Measurements from ENCODE around the gene MCF2L.
"Not testable (repeated sequence)": the region's sequence is repeated elsewhere in the genome, so short reads cannot be mapped to it uniquely, and the experiment has no call there.

Gene MCF2L

DNA sequence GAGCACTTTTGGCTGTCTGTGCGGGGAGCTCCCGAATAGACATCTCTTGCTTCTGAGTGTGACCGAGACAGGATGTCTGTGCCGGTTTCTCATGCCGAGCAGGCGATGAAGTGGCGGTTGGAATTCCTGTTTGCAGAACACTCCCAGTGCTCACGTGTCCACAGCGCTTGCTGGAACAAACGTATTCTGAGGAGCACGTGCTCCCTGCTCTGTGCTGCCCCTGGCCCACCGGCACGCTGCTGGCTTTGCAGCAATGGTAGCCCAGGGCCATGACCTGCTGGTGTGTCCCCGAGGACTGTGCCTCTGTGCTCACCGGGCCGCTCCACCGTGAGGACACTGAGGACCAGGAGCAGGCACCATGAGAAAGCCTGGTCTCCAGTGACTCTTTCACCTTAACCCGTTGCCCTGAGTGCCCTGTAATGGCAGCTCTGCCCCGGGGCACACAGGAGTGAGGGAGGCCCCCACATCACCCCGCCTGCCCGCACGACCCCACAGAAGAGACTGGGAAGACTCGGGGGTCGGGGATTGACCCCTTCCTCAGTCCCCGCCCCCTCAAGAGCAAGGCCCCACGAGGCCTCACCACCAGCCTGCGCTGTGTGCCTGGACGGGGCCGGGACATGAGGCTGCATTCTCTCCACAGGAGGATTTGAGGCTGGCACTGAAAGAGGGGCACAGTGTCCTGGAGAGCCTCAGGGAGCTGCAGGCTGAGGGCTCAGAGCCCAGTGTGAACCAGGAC, 96.6 kb downstream of the MCF2L start:
- no peak for DNase-seq (ENCODE audit: low read depth)

DNA sequence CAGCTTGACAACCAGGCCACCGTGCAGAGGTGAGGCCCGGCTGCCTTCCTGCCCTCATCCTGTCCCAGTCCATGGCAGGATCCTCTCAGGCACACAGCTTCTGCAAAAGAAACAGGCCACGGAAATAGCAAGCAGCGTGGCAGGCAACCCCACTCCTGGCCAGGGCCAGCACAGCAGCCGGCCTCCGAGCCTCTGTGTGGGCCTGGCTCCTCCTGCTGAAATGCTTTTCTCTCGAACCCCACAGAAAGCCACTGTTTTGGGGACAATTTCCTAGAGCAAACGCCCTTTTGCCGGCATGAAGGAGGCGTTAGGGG, 97.1 kb downstream of the MCF2L start:
- DNase-seq (ENCODE audit: low read depth) = no peak

DNA sequence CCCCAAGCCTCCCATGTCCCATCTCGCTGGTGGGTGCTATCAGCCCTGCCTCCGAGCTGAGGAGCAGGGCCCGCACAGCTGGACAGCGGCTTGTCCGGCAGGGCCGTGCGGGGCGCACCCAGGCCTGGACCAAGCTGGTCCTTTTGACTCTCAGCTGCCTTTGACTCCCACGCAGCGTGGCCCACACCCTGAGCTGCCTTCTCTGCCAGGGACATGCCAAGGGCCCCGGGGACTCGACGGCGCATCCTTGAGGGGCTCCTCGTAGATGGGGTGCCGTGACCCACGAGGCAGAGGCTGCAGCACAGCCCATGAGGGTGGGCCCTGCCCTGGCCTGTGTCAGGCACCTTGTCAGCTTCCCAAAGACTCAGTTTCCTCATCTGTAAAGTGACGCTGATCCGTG, 97.7 kb downstream of the MCF2L start:
- DNase-seq (ENCODE audit: low read depth) = no peak

DNA sequence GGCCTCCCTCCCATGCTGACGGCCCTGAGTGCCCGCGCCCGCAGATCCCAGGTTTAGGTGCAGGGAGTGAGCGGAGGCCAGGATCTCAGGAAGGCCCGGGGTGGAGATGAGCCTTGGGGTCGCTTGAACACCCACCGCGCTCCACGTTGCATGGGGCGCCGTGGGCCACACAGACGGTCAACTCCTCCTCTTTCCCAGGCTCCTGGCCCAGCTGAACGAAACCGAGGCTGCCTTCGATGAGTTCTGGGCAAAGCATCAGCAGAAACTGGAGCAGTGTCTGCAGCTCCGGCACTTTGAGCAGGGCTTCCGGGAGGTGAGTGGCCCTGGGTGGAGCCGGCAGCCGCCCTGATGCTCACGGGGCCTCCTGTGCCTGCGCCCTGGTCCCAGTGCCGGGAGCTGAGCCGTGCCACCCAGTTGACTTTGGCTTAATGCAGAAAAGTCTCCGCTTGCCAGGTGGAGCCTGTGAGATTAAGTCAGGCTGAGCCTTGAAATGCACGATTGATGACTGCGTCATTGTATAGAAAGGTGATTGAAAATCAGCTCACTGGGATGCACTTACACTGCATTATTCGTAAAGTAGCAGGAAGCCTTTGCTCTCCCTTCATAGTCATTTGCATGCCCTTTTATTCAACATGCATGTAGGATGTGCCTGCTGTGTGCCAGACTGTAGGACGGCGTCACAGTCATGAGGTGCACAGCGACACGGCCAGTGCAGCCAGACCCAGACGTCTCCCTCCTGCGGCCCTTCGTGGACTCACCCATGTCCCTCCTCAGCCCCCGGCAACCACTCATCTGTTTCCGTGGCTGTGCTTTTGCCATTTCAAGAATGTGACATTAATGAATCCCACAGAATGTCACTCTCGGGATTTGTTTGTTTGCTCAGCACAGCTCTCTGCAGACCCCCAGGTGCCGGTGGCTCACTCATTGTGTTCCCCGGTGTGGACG, 101.1 kb downstream of the MCF2L start:
- no peak for DNase-seq (ENCODE audit: low read depth)

DNA sequence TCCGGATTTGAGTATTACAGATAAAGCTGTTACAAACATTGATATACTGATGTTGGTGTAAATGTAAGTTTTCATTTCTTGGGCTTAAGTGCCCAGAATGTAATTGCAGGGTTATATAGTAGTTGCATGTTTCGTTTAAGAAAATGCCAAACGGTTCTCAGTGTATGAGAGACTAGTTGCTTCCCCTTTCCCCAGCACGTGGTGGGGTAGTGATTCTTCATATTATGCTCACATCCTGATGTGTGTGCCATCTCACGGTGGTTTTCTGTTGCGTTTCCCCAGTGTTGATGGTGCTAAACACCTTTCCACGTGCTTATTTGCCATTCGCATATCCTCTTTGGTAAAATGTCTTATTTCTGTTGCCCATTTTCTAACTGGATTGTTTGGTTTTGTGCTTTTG, 101.8 kb downstream of the MCF2L start:
- DNase-seq (ENCODE audit: low read depth) = no peak

DNA sequence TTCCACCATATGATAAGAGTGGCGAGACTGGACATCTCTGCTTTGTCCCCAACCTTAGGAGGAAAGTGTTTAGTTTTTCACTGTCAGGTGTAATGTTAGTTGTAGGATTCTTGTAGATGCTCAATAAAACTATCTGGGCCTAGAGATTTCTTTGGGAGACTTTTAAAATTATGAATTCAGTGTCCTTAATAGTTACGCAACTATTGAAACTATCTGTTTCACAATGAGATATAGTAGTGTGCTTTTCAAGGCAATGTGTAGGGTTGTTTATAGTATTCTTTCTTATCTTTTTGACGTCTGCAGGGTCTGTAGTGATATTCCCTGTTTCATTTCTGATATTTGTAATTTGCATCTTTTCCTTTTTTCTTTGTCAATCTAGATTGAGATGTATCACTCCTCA, 103.4 kb downstream of the MCF2L start:
- DNase-seq (ENCODE audit: low read depth) = no peak

DNA sequence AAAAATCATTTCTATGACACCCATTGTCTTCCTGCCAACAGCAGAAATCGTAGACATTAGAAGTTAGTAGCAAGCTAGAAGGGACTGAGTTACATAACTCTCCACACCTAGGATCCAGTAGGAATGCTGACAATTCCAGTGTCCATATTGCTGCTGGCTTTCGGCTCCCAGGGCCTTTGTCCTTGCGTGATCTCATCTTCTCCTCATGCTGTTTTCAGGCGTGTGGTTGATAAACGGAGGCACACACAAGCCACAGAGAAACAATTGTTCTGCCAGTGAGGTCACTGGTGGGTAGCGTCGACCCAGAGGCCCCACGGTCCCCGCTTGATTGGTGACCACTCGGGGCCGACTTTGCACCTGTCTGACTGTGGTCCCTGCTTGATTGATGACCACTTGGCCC, 104.9 kb downstream of the MCF2L start:
- no peak for DNase-seq (ENCODE audit: low read depth)

DNA sequence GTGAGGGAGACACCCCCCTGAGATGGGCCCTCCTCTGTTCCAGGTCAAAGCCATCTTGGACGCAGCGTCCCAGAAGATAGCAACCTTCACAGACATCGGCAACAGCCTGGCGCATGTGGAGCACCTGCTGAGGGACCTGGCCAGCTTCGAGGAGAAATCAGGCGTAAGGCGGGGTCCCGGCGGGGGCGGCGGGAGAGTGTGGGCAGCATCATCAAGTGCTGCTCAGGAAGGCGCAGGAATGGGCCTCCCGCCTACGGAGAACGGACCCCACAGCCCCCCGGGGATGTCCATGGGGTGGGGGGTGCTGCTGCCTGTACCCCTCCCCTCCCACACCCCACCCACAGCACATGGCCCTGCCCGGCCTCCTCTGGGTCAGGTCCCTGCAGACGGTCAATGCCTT, 105.4 kb downstream of the MCF2L start:
- no peak for DNase-seq (ENCODE audit: low read depth)

DNA sequence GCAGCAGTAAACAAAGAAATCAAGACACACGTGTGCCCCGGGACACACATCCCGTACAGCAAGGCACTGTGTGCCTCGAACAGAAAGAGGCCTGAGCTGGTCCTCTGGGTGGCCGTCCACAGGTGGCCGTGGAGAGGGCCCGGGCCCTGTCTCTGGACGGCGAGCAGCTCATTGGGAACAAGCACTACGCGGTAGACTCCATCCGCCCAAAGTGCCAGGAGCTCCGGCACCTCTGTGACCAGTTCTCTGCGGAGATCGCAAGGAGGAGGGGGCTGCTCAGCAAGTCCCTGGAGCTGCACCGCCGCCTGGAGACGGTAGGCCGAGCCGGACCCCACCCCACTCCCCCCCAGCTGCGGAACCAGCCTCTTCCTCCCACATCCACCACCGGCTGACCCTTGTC, 105.9 kb downstream of the MCF2L start:
- no peak for DNase-seq (ENCODE audit: low read depth)

DNA sequence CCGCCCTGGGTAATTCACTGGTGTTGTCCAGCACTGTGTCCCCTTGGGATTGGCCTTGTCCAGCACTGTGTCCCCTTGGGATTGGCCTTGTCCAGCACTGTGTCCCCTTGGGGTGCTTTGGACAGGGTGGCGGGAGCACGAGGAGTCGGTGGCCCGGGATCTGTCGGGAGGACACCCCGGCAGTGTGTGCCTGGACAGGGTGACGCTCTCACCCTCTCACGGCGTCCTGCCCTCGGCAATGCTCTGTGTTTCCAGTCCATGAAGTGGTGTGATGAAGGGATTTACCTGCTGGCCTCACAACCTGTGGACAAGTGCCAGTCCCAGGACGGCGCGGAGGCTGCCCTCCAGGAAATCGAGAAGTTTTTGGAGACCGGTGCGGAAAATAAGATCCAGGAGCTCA, 106.7 kb downstream of the MCF2L start:
- DNase-seq (ENCODE audit: low read depth) = no peak

DNA sequence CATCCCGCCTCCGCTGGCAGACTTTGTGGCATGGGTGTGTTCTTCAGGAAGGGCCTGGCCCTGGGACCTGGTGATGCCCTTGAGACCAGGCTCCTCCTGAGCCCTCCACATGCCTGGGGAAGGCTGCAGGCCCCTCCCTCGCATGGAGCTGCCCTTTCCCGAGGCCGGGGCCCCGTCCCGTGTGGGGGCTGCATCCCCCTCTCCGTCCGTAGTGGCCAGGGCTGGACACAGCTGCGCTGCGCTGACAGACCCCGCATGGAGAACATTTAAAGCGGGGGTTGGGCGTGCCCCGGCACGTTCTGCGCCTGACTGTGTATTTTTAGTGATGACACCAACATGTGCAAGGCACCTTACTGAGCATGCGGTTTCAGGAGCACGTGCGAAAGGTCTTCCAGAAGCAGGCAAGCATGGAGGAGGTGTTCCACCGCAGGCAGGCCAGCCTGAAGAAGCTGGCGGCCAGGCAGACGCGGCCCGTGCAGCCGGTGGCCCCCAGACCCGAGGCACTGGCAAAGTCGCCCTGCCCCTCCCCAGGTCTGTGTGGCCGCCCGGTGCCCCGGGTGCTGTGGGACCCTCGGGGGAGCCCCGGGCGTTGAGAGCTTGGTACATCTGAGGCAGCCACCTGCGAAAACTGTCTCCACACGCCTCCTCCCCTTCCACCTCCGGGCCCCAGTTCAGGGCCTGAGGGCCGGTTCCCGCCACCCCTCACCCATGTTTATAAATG, 107.8 kb downstream of the MCF2L start:
- no peak for DNase-seq (ENCODE audit: low read depth)

DNA sequence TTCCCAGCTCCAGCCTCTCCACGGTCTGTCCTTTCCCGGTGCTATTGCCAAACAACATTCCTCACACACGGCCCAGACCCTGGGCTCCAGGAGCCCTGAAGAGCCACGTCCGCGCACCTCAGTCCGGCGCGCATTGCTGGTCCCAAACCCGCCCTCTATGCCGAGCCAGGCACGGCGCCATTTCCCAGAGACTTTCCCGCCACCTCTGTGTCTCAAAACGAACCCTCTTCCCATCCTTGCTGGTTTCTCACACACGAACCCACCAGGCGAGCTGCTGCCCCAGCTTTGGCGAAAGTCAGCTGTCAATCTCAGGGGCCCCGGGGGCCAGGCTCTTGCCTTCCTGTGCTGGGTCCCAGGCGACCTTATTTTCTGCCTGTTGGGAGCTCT, 108.5 kb downstream of the MCF2L start:
- DNase-seq (ENCODE audit: low read depth) = no peak

DNA sequence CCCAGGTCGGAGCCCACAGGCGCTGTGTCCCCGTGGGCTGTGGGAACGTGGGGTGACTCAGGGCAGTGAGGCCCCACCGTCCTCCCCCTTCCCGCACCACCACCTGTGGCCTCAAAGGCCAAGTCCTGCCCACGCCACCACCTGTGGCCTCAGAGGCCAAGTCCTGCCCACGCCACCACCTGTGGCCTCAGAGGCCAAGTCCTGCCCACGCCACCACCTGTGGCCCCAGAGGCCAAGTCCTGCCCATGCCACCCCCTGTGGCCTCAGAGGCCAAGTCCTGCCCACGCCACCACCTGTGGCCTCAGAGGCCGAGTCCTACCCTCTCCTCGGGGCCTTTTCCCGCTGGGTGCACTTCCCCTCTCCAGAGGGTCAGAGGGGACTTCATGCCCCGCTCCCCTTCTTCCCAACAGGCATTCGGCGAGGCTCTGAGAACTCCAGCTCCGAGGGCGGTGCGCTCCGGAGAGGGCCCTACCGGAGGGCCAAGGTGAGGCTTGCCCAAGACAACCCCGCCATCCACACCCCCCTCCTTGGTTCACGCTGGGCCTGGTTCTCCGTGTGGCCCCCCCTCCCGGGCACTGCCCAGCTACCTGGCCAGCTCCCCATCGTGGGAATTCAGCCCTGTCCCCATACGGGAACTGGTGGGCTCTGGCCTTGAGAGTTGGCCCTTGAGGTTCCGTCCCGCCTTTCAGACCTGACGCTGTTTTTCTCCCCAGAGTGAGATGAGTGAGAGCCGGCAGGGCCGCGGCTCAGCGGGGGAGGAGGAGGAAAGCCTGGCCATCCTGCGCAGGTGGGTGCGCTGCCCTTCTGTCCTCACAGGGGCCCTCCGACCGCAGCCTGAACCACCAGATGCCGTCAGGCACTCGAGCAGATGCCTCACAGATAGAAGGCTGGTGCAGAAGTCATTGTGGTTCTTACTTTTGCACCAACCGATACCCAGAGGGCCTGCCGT, 109.2 kb downstream of the MCF2L start:
- DNase-seq (ENCODE audit: low read depth) = no peak

DNA sequence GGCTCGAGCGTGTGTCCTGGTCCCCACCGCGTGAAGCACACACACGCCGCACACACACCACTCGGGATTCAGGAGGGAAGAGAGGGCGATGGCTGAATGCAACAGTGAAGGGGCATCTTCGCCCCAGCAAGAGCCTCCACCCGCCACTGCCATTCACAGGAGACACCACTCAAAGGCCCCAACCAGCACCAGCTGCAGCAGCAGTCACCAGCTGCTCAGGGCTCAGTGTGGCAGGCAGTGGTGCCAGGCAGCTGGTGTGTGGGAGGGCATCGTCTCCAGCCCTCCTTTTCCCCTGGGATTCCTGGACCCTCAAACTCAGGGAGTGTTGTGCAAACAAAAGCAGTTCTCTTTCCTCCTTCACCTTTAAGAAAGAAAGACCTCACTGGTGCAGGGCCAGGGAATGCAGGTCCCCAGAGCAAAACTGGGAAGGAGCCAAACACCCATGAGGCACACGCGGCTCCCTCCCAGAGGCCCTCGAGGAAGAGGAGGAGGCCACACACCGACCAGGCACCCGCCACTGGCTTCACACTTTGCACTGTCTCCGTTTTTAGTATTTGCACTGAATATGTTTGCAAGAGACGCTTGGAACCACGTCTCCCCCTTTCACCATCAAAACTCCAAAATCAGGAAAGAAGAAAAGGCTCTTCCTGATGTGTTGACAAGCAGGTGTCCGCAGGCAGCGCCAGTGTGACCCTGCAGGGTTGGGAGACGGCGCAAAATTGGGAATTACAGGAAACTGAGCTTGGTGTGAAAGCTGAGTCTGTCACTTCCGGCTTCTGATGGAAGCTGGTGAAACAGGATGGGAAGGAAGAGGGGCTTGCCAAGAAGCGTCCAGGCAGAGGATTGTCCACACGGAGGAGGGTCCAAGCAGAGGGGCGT, 110.1 kb downstream of the MCF2L start:
- no peak for DNase-seq (ENCODE audit: low read depth)

DNA sequence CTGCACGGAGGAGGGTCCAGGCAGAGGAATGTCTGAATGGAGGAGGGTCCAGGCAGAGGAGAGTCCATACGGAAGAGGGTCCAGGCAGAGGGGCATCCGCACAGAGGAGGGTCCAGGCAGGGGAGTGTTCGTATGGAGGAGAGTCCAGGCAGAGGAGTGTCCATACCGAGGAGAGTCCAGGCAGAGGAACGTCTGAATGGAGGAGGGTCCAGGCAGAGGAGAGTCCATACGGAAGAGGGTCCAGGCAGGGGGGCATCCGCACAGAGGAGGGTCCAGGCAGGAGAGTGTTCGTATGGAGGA, 110.7 kb downstream of the MCF2L start:
- DNase-seq (ENCODE audit: low read depth) = not testable (repeated sequence)

DNA sequence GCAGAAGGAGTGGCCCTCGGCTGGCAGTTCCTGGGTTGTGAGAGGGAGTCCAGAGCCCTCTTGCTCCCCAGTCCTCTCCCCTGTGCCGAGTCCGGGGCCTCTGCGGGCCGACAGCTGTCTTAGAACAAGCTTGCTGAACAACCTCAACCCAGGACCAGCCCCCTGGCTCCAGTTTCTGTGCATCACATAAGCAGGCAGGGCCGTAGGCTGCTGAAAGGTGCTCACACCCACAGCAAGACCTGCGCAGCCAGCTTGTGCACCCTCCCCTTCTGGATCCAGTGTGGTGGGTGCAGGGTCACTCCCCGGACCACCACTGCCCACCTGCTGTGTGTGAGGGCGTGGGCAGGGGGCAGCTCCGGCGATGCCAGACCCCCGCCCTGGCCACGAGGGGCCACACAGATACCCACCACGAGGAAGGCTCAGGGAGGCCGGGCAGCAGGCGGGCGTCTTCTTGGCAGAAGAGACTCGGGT, 111.4 kb downstream of the MCF2L start:
- no peak for DNase-seq (ENCODE audit: low read depth)

DNA sequence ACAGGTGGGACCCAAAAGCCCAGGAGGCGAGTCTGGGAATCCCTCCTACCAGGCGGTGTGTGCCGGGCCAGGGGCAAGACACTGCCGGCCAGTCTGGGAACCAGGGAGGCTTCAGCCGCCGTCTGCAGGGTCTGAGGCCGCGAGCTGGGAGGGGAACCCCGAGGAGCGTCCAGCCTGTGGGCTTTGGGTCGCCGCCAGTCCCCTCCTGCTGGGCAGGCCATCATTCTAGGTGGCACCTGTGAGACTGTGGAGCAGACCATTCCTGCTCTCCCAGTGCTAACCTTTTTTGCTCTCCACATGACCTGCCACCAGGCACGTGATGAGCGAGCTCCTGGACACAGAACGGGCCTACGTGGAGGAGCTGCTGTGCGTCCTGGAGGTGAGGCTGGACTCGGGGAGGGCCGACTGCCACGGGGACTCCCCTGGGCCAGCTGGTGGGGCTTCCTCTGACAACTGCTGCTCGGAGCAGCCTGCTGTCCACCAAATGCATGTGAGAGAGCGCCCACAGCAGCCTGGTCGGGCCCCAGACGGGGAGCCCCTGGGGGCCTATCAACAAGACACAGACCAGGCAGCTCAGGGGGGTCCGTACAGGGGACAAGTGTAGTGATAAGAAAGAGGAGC, 112.0 kb downstream of the MCF2L start:
- no peak for DNase-seq (ENCODE audit: low read depth)

DNA sequence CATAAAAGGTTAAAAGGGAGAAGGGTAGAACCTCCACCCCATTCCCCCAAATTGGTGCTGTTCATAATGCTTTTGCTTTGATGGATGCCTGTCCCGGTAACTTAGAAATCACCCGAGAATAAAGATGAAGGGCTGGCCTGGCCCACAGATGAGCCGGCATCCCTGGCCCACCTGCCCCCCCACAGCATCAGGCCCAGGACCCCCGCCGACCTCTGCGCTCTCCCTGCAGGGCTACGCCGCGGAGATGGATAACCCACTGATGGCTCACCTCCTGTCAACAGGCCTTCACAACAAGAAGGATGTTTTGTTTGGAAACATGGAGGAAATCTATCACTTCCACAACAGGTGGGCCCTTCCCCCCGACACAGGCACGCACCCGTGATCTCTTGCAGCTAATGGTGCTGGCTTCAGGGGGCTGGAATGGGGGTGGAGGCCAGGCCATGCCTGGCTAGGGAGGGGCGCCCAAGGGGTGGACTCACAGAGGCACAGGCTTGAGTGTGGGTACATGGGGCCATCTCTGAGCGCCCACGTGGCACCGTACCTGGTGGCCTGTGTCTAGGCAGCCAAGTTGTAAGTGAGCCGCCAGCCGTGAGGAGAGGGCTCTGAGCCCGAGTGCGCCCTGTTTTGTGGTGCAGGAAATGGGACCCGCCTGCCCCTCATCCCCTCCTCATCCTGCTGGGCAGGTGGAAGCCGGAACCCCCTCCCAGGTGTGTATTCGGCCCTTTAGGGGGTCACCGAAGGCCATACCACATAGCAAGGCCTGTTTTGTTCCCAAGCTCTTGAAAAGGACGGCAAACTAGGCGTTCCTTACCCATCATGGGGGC, 113.4 kb downstream of the MCF2L start:
- DNase-seq (ENCODE audit: low read depth) = no peak

DNA sequence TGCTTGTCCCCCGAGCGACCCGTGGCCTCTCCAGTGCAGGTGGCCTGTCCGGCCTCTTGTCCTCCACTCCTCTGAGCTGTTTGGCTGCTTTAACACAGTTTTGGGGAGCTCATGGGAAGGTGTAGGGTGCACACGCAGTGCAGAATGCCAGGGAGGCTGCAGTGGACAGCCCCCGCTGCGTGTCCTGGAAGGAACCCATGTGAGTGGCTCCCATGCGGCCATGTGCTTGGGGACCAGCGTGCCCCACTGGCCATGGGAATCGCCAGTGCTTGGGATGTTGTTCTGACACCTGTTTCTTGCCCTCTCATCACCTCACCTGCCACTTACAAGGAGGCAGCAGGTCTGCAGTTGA, 114.0 kb downstream of the MCF2L start:
- no peak for DNase-seq (ENCODE audit: low read depth)
